T-cell (primary cell): ENCODE results near the gene ATP2B2. TPM values are rescaled to one million over a fixed set of nuclear protein-coding genes. Genes with fewer than 3 reads are reported as not detected.

ENCODE experiments used
- ATAC-seq, 4 experiments: fragments of 200-7000 bp in 3 of 4; fragments of 150-1000 bp in 1 of 4; cut with Tn5 transposase; replicated peaks in 1 of 4; 1 replicate in 3 of 4; 2 replicates in 1 of 4; pipeline ENCODE4 v1.10.0; 2021; ENCODE audit warnings: moderate library complexity in 3 of 4, mild to moderate bottlenecking in 2 of 4, moderate number of reproducible peaks in 1 of 4
- CTCF ChIA-PET, 2 donors: fragments of 300-600 bp; sonication (Branson Sonifier 250); formaldehyde crosslinking; loops; one replicate each; lab custom pipeline; 2022; ENCODE audit warnings: antibody characterized with exemption in 2 of 2; lab: Charles Lee
- POLR2A ChIA-PET, 2 donors: fragments of 300-600 bp; sonication (Branson Sonifier 250); formaldehyde crosslinking; loops; one replicate each; lab custom pipeline; 2022; ENCODE audit warnings: antibody characterized with exemption in 2 of 2; lab: Charles Lee
- DNase-seq, 35 experiments: peaks; one replicate each; pipeline versions ENCODE4 v3.0.0 to v3.0.0-alpha.2; 2013 to 2023
- H3K27ac ChIP-seq: one replicate; pipeline ENCODE4 v1.5.1; 2013; ENCODE audit warnings: low read length
- H3K27me3 ChIP-seq, 2 experiments: replicated peaks in 1 of 2; 1 replicate in 1 of 2; 2 replicates in 1 of 2; pipeline versions ENCODE4 v1.6.1 to v1.7.0; 2013; ENCODE audit warnings: low read length in 1 of 2, mixed read lengths in 1 of 2; ENCODE audit not compliant: control insufficient read depth in 2 of 2, insufficient read depth in 2 of 2; ENCODE audit errors: extremely low read depth in 1 of 2
- H3K36me3 ChIP-seq, 2 donors: 1 replicate in 1 of 2; 2 replicates in 1 of 2; pipeline versions ENCODE4 v1.6.1 to v1.7.0; 2013; ENCODE audit warnings: low read length in 1 of 2; ENCODE audit not compliant: control insufficient read depth in 2 of 2, insufficient read depth in 1 of 2; ENCODE audit errors: extremely low read depth in 1 of 2
- H3K4me1 ChIP-seq, 2 experiments: 1 replicate in 1 of 2; 2 replicates in 1 of 2; pipeline versions ENCODE4 v1.6.1 to v1.7.0; 2013; ENCODE audit warnings: low read length in 2 of 2, mixed read lengths in 1 of 2; ENCODE audit not compliant: insufficient read depth in 2 of 2, control insufficient read depth in 1 of 2; ENCODE audit errors: extremely low read depth in 1 of 2
- H3K4me3 ChIP-seq, 2 donors: 1 replicate in 1 of 2; 2 replicates in 1 of 2; pipeline versions ENCODE4 v1.5.1 to v1.7.0; 2013; ENCODE audit warnings: mild to moderate bottlenecking in 2 of 2, low read length in 1 of 2, moderate library complexity in 1 of 2; ENCODE audit not compliant: control insufficient read depth in 1 of 2; ENCODE audit errors: extremely low read depth in 1 of 2
- H3K9me3 ChIP-seq: 2 replicates; pipeline ENCODE4 v1.7.0; 2013
- H3K27ac Mint-ChIP-seq, 2 donors: one replicate each; pipeline ENCODE4 v1.8.0; 2020 to 2021; ENCODE audit warnings: mild to moderate bottlenecking in 2 of 2, mixed read lengths in 2 of 2
- H3K27me3 Mint-ChIP-seq, 2 donors: one replicate each; pipeline ENCODE4 v1.8.0; 2021 to 2022; ENCODE audit warnings: mixed read lengths in 2 of 2
- H3K36me3 Mint-ChIP-seq: one replicate; pipeline ENCODE4 v1.8.0; 2021; ENCODE audit warnings: mixed read lengths
- H3K4me1 Mint-ChIP-seq, 3 donors: one replicate each; pipeline ENCODE4 v1.8.0; 2020 to 2022; ENCODE audit warnings: mixed read lengths in 3 of 3, mild to moderate bottlenecking in 1 of 3
- H3K4me3 Mint-ChIP-seq, 3 donors: one replicate each; pipeline ENCODE4 v1.8.0; 2020 to 2022; ENCODE audit warnings: mild to moderate bottlenecking in 3 of 3, mixed read lengths in 3 of 3, moderate library complexity in 3 of 3
- H3K9me3 Mint-ChIP-seq, 3 donors: one replicate each; pipeline ENCODE4 v1.8.0; 2020 to 2022; ENCODE audit warnings: mixed read lengths in 3 of 3
- WGBS: methylation state at CpG from one replicate; pipeline ENCODE4 v1.1.5; 2013; ENCODE audit warnings: missing lambda C conversion rate; ENCODE audit not compliant: insufficient coverage; 5-methylcytosine and 5-hydroxymethylcytosine counted together
- total RNA-seq, 35 experiments: library from RNA in 6 of 35; stranded (reverse) in 6 of 35; fragments of 120-200 nt in 1 of 35; gene quantifications; one replicate each; pipeline versions ENCODE4 v1.2.1 to v1.2.4 and lab custom pipeline; 2013 to 2026

ATP2B2 gene
- total RNA-seq, 5 donors from 2014 or later (not counting 1 experiment from before 2014, with no cell fraction given), result not detected

DNA sequence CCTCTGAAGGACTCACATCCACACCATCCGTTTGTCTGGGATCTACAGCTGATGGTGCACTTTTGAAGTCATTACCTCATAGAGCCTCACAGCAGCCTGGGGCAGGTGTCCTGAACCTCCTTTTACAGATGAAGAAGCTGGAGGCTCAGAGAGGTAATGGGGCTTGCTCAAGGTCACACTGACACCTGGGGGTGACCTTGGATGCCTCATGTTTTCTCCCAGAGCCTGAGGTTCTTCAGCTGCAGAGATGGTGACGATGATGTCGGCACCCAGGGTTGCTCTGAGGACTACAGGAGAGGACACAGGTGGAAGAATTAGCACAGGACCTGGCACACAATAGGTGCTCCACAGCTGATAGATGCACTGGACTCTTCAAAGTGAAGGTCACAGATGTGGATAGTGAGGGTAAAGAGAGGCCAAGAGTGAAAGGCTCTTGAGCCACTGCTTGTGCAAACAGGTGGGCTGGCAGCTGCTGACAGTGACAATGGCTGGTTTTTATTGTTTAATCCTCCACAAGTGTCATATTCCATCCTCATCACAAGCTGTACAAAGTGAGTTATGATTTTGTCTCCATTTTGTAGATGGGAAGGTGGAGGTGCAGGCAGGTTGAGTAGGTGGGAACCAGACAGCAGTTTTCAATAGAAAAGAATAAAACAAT is 17.4 kb upstream of the ATP2B2 start:
- DNase-seq (peak in 3 of 35 experiments; percentile 15 to 21 (median 15)), ATAC-seq (no peak)
- no peaks in the 10 kb centered on the region for H3K9me3 ChIP-seq
- ChIA-PET POLR2A (no interaction called here), CTCF (no interaction called here)
- no peak overlapping the region for H3K27ac Mint-ChIP-seq
- no peaks in the 10 kb centered on the region for H3K4me1 Mint-ChIP-seq
- no peak overlapping the region for H3K27ac ChIP-seq
- peaks cover 0 to 49% of the 10 kb centered on the region in 2 experiments for H3K27me3 ChIP-seq
- H3K4me1 ChIP-seq, result no peaks in the 10 kb centered on the region
- H3K27me3 Mint-ChIP-seq, result peaks cover 32 to 35% of the 10 kb centered on the region in 2 donors
- no peaks in the 10 kb centered on the region for H3K36me3 ChIP-seq
- 88% methylated on average over 2 of the region's 3 CpGs for WGBS
- no peak overlapping the region for H3K4me3 ChIP-seq
- H3K4me3 Mint-ChIP-seq, result no peak overlapping the region
- no peaks in the 10 kb centered on the region for H3K36me3 Mint-ChIP-seq
- H3K9me3 Mint-ChIP-seq, result no peaks in the 10 kb centered on the region

DNA sequence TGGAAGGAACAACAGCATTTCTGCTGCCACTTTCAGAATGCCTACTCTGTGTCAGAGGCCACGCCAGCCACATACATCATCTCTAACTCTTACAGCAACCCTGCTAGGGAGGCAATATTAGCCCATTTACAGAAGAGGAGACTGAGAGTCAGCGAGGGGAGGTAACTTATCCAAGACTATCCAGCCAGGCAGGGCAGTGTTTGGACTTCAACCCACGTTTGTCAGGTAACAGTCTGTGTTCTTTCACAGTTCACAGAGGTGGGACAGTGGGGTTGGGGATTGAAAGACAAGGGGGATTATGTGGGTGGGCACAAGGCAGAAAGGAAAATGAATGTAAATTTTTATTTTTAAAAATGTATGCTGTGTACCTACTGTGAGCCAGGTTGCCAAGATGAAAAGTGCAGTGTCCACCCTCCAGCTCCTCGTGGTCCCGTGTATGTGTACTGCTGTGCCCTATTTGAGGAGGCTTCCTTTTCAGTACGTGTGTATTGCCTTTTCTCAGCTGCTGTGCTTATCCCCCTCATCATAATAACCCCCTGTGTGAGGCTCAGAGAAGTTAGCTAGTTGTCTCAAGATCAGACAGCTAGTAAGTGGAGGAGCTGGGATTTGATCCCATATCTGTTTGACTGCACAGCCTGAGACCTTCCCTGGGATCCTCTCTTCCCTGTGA is 16.5 kb upstream of the ATP2B2 start:
- Mint-ChIP-seq H3K9me3 (no peaks in the 10 kb centered on the region), H3K27ac (no peak overlapping the region), H3K27me3 (peaks cover 26 to 32% of the 10 kb centered on the region in 2 donors), H3K4me3 (no peak overlapping the region), H3K4me1 (no peaks in the 10 kb centered on the region), H3K36me3 (no peaks in the 10 kb centered on the region)
- Histone ChIP-seq H3K36me3 (no peaks in the 10 kb centered on the region), H3K27me3 (peaks cover 0 to 41% of the 10 kb centered on the region in 2 experiments), H3K27ac (no peak overlapping the region), H3K9me3 (no peaks in the 10 kb centered on the region), H3K4me3 (no peak overlapping the region), H3K4me1 (no peaks in the 10 kb centered on the region)
- ChIA-PET POLR2A (no interaction called here), CTCF (no interaction called here)
- DNase-seq (no peak), ATAC-seq (no peak)
- 62% methylated on average over 3 of the region's 6 CpGs for WGBS

DNA sequence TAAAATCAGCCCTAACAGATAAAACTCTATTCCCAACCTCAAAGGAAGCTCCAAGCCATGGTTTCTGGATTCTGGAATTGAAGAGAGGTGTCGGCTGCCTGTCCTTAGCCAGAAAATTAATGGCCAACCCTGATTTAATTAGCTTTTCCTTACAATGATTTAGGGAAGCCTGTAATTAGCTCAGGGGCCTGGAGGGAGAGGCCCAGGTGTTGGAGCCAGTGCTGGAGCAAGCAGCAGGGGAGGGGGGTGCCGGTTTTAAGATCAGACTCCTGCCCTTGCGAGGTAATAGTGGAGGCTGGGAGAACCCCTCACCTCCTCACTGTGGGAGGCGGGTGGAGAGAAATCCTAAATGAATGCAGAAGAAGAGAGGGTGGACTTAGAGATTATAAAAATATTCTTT is 14.7 kb upstream of the ATP2B2 start:
- Histone ChIP-seq H3K9me3 (no peaks in the 10 kb centered on the region), H3K36me3 (no peaks in the 10 kb centered on the region), H3K27ac (no peak overlapping the region), H3K4me3 (no peak overlapping the region), H3K27me3 (peaks cover 0 to 33% of the 10 kb centered on the region in 2 experiments), H3K4me1 (no peaks in the 10 kb centered on the region)
- H3K9me3 Mint-ChIP-seq, result no peaks in the 10 kb centered on the region
- CTCF ChIA-PET, result no interaction called here
- H3K36me3 Mint-ChIP-seq, result no peaks in the 10 kb centered on the region
- no peak overlapping the region for H3K27ac Mint-ChIP-seq
- no peak for ATAC-seq
- WGBS, result no CpG with 5 or more reads among the region's 4 CpGs
- peaks cover 16 to 19% of the 10 kb centered on the region in 2 donors for H3K27me3 Mint-ChIP-seq
- no peak overlapping the region for H3K4me3 Mint-ChIP-seq
- H3K4me1 Mint-ChIP-seq, result no peaks in the 10 kb centered on the region
- DNase-seq, result no peak
- POLR2A ChIA-PET, result no interaction called here

GRCh38 chr3:10519236-10519635 is 13.8 kb upstream of the ATP2B2 start:
- 75% methylated on average over 4 of the region's 7 CpGs for WGBS
- Mint-ChIP-seq H3K36me3 (no peaks in the 10 kb centered on the region), H3K4me1 (no peaks in the 10 kb centered on the region), H3K27me3 (peaks cover 8 to 12% of the 10 kb centered on the region in 2 donors), H3K27ac (no peak overlapping the region), H3K4me3 (no peak overlapping the region), H3K9me3 (no peaks in the 10 kb centered on the region)
- ATAC-seq, result no peak
- H3K27ac ChIP-seq, result no peak overlapping the region
- peaks cover 0 to 28% of the 10 kb centered on the region in 2 experiments for H3K27me3 ChIP-seq
- ChIA-PET CTCF (no interaction called here), POLR2A (no interaction called here)
- peak in 2 of 35 experiments; percentile 1 to 9 for DNase-seq
- H3K4me3 ChIP-seq, result no peak overlapping the region
- H3K36me3 ChIP-seq, result no peaks in the 10 kb centered on the region
- no peaks in the 10 kb centered on the region for H3K4me1 ChIP-seq
- no peaks in the 10 kb centered on the region for H3K9me3 ChIP-seq

DNA sequence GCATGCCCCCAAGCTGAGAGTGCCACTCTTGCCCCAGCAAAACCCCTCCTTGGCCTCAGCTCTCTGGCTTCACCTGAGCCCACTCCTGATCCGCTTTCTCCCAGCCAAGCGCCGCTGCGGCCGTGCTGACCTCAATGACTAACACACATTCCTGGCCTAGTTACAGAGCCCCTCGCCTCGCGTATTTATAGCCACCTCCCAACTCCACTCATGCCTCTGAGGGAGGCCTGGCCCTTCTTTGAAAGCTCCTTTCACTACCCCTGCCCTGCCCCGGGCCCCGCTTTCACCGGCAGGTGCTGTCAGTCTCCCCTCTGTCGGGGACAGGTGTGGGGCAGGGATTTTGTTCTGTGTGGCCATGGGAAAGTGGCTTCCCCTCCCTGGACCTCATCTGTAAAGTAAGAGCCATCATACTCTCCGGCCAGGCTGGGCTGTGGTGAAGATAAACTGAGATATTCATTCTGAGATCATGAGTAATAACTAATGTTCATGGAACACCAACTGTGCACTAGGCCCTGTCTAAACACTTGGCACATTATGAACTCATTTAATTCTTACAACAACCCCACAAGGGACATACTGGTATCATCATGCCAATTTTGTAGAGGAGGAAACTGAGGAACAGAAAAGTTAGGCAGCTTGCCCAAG is 13.2 kb upstream of the ATP2B2 start:
- no peaks in the 10 kb centered on the region for H3K9me3 ChIP-seq

GRCh38 chr3:10517627-10518026 is 12.2 kb upstream of the ATP2B2 start:
- Mint-ChIP-seq H3K9me3 (no peaks in the 10 kb centered on the region), H3K27me3 (peaks cover 8 to 10% of the 10 kb centered on the region in 2 donors), H3K36me3 (no peaks in the 10 kb centered on the region), H3K27ac (no peak overlapping the region), H3K4me3 (no peak overlapping the region), H3K4me1 (no peaks in the 10 kb centered on the region)
- ChIA-PET CTCF (no interaction called here), POLR2A (no interaction called here)
- ATAC-seq, result no peak
- WGBS, result 66% methylated on average over 7 of the region's 7 CpGs
- DNase-seq, result peak in 1 of 35 experiments; percentile 1
- H3K9me3 ChIP-seq, result no peaks in the 10 kb centered on the region
- no peaks in the 10 kb centered on the region for H3K36me3 ChIP-seq
- H3K27ac ChIP-seq, result no peak overlapping the region
- no peaks in the 10 kb centered on the region for H3K4me1 ChIP-seq
- no peak overlapping the region for H3K4me3 ChIP-seq
- H3K27me3 ChIP-seq, result peaks cover 0 to 21% of the 10 kb centered on the region in 2 experiments

More for the DNA sequence above, 13.2 kb upstream of the ATP2B2 start:
- Histone ChIP-seq H3K36me3 (no peaks in the 10 kb centered on the region), H3K4me3 (no peak overlapping the region), H3K27me3 (peaks cover 0 to 24% of the 10 kb centered on the region in 2 experiments), H3K4me1 (no peaks in the 10 kb centered on the region), H3K27ac (no peak overlapping the region)
- peaks cover 8 to 11% of the 10 kb centered on the region in 2 donors for H3K27me3 Mint-ChIP-seq
- no peaks in the 10 kb centered on the region for H3K9me3 Mint-ChIP-seq
- H3K4me3 Mint-ChIP-seq, result no peak overlapping the region
- DNase-seq, result peak in 2 of 35 experiments; percentile 3 to 18
- no peak for ATAC-seq
- POLR2A ChIA-PET, result no interaction called here
- no peaks in the 10 kb centered on the region for H3K4me1 Mint-ChIP-seq
- 84% methylated on average over 6 of the region's 13 CpGs for WGBS
- H3K36me3 Mint-ChIP-seq, result no peaks in the 10 kb centered on the region
- H3K27ac Mint-ChIP-seq, result no peak overlapping the region
- CTCF ChIA-PET, result no interaction called here
